ENCODE results near the gene TEX28.
A peak's percentile ranks its signal among the peaks of the same experiment; 100 is the strongest.

The TEX28 gene

GRCh38 chrX:154325541-154325940 is 30.6 kb upstream of the TEX28 start:
- Histone ChIP-seq H3K27me3 (ENCODE audit: low read length) (no peaks in the 10 kb centered on the region), H3K4me2 (ENCODE audit: low read depth, low read length, poor library complexity, severe bottlenecking) (no peak overlapping the region), H3K27ac (ENCODE audit: low read depth, low read length) (no peak overlapping the region), H3K79me2 (ENCODE audit: insufficient read depth, low read length) (no peaks in the 10 kb centered on the region), H3F3A (ENCODE audit: insufficient read depth) (peaks cover 7% of the 10 kb centered on the region; the same call in 1 of the 2 replicates), H3K4me3 (ENCODE audit: insufficient read depth, low read length, poor library complexity, severe bottlenecking) (no peak overlapping the region), H4K20me1 (ENCODE audit: low read depth, low read length) (no peaks in the 10 kb centered on the region), H3K9me3 (ENCODE audit: insufficient read depth, low read length) (no peaks in the 10 kb centered on the region), H3K9ac (ENCODE audit: low read length) (no peak overlapping the region), H3K36me3 (ENCODE audit: low read length) (no peaks in the 10 kb centered on the region), H2AFZ (ENCODE audit: low read depth, low read length, severe bottlenecking) (no peak overlapping the region), H3K9me2 (replicated peaks; ENCODE audit: insufficient read depth, low read length) (no peaks in the 10 kb centered on the region)
- TF ChIP-seq EZH2phosphoT487 (conservative IDR thresholded peaks at IDR 0.05; ENCODE audit: low read length) (no peak), CTCF (IDR thresholded peaks at IDR 0.05; ENCODE audit: insufficient read depth, low read length, poor library complexity, severe bottlenecking) (no peak)

GRCh38 chrX:154323537-154323936 is 28.6 kb upstream of the TEX28 start:
- no peaks in the 10 kb centered on the region for H3K9me3 ChIP-seq (ENCODE audit: insufficient read depth, low read length)
- no peak for TF ChIP-seq EZH2phosphoT487 (conservative IDR thresholded peaks at IDR 0.05; ENCODE audit: low read length)
- TF ChIP-seq CTCF (IDR thresholded peaks at IDR 0.05; ENCODE audit: insufficient read depth, low read length, poor library complexity, severe bottlenecking): no peak
- no peaks in the 10 kb centered on the region for H4K20me1 ChIP-seq (ENCODE audit: low read depth, low read length)
- H3K4me2 ChIP-seq (ENCODE audit: low read depth, low read length, poor library complexity, severe bottlenecking): no peak overlapping the region
- no peaks in the 10 kb centered on the region for H3K27me3 ChIP-seq (ENCODE audit: low read length)
- H3K27ac ChIP-seq (ENCODE audit: low read depth, low read length): no peak overlapping the region
- no peaks in the 10 kb centered on the region for H3K79me2 ChIP-seq (ENCODE audit: insufficient read depth, low read length)
- H3K9ac ChIP-seq (ENCODE audit: low read length): no peak overlapping the region
- no peaks in the 10 kb centered on the region for H3K9me2 ChIP-seq (replicated peaks; ENCODE audit: insufficient read depth, low read length)
- no peak overlapping the region for H2AFZ ChIP-seq (ENCODE audit: low read depth, low read length, severe bottlenecking)
- H3K36me3 ChIP-seq (ENCODE audit: low read length): no peaks in the 10 kb centered on the region
- H3F3A ChIP-seq (ENCODE audit: insufficient read depth): peaks cover 7% of the 10 kb centered on the region; the same call in 1 of the 2 replicates
- no peak overlapping the region for H3K4me3 ChIP-seq (ENCODE audit: insufficient read depth, low read length, poor library complexity, severe bottlenecking)

GRCh38 chrX:154322890-154323289 is 28.0 kb upstream of the TEX28 start:
- no peak for TF ChIP-seq EZH2phosphoT487 (conservative IDR thresholded peaks at IDR 0.05; ENCODE audit: low read length)
- TF ChIP-seq CTCF (IDR thresholded peaks at IDR 0.05; ENCODE audit: insufficient read depth, low read length, poor library complexity, severe bottlenecking): no peak
- Histone ChIP-seq H3F3A (ENCODE audit: insufficient read depth) (peaks cover 7% of the 10 kb centered on the region; the same call in 1 of the 2 replicates), H3K36me3 (ENCODE audit: low read length) (no peaks in the 10 kb centered on the region), H3K27me3 (ENCODE audit: low read length) (no peaks in the 10 kb centered on the region), H2AFZ (ENCODE audit: low read depth, low read length, severe bottlenecking) (no peak overlapping the region), H3K4me3 (ENCODE audit: insufficient read depth, low read length, poor library complexity, severe bottlenecking) (no peak overlapping the region), H3K9me3 (ENCODE audit: insufficient read depth, low read length) (no peaks in the 10 kb centered on the region), H3K9ac (ENCODE audit: low read length) (no peak overlapping the region), H3K79me2 (ENCODE audit: insufficient read depth, low read length) (no peaks in the 10 kb centered on the region), H3K27ac (ENCODE audit: low read depth, low read length) (peak overlapping the region; percentile 23; the same call in 1 of the 2 replicates), H3K4me2 (ENCODE audit: low read depth, low read length, poor library complexity, severe bottlenecking) (no peak overlapping the region), H4K20me1 (ENCODE audit: low read depth, low read length) (no peaks in the 10 kb centered on the region), H3K9me2 (replicated peaks; ENCODE audit: insufficient read depth, low read length) (no peaks in the 10 kb centered on the region)
